Stimulated activated CD8-positive, alpha-beta memory T cell treated with anti-CD3 and anti-CD28 coated beads, Interleukin-12 subunit alpha, Interleukin-12 subunit beta, amount 100 ng/mL, for 4 hours (primary cell): Measurements from ENCODE around the gene KLHDC7B.

ENCODE experiments used
- DNase-seq: peaks from one replicate; pipeline ENCODE4 v3.0.0-alpha.2; 2020; ENCODE audit warnings: low read depth

The KLHDC7B gene

DNA sequence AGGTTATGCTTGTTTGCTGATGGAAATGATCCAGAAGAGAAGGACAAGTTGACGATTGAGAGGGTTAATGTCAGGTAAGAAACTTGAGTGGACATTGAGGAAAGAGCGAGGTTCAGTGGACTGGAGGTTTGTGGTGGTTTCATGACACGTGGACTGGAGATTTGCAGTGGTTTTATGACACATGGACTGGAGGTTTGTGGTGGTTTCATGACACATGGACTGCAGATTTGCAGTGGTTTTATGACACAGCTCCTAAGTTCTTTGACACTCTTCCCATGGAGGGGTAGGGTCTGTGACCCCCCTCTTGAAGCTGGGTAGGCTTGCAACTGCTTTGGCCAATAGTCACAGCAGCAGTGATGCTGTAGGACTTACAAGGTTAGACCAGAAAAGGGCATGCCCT lies 49.5 kb downstream of the KLHDC7B start:
- DNase-seq: no peak

DNA sequence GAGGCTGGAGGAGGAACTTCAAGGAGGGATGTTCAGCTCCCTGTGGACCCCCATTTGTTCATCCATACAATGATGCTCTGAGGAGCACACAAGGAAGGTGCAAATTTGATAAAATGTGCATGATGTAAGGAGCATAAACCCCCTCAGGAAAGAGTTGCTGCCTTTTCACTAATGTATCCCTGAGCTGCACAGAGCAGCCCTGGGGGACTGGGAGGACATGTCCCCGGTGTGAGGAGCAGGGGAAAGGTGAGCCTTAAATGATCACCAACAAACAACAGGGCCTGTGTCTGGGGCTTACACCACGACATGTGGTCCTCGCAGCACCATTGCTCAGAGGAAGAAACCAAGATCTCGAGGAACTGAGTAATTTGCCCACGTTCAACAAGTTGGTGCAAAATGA lies 51.4 kb downstream of the KLHDC7B start:
- no peak for DNase-seq

DNA sequence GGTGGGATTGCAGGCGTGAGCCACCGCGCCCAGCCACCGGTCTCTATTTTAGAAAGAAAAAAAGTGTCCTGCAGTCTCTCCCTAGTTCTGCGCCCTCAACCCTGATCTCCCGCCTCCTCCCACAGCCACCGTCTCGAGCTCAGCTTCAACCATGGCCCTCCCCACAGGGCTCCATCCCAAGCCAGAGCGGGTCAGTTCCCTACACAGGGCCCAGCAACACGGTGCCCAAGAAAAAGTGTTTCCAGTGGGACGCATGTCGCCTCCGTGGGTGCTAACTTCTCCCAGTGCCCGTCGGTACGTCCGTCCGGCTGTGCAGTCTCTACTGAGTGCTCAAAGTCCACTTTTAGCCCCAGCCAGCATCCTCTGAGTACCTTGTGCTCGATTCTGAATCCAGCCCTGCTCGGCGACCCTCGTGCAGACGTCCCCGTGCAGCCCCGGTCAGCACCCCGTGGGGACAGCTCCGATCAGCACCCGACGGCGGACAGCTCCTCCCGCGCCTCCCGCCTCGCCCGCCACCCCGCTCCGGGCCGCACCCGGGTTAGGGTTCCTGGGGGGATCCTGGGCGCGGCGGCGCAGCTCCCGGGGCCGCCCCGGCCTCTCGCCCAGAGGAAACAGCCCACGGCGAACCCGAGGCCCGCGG lies 54.2 kb downstream of the KLHDC7B start:
- no peak for DNase-seq

DNA sequence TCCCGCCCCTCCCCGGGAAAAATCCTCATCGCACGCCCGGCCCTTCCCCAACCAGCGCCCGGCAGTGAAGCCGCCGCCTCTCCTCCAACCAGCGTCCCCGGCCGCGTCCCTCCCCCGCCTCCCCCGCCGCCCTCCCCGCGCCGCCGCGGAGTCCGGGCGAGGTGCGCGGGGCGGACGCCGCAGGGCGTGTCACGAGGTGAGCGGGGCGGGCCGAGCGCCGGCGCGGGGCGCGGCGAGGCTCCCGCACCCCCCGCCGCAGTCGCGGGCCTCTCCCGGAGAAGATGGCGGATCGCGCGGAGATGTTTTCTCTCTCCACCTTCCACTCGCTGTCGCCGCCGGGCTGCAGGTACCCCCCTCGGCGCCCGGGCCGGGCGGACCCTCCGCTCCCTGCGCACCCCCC lies 54.8 kb downstream of the KLHDC7B start, which contains the start of gene MAPK8IP2:
TSS of gene MAPK8IP2 (plus strand) at position 256 of the 400 bp plus-strand sequence. CDS start at position 282, 26 bp downstream.
- no peak for DNase-seq
